ENCODE measurements around the gene PPCDC.

Gene PPCDC

GRCh38 chr15:75045332-75046015 lies 22.1 kb downstream of the PPCDC start:
- no peak for DNase-seq (ENCODE audit: low read depth)

GRCh38 chr15:75048394-75048793 lies 25.0 kb downstream of the PPCDC start:
- no peak for DNase-seq (ENCODE audit: low read depth)

GRCh38 chr15:75049392-75049791 lies 26.0 kb downstream of the PPCDC start:
- DNase-seq (ENCODE audit: low read depth): no peak

GRCh38 chr15:75050283-75050682 lies 26.9 kb downstream of the PPCDC start:
- DNase-seq (ENCODE audit: low read depth): no peak

GRCh38 chr15:75051191-75051608 lies 27.8 kb downstream of the PPCDC start:
- no peak for DNase-seq (ENCODE audit: low read depth)

GRCh38 chr15:75051711-75052110 lies 28.3 kb downstream of the PPCDC start:
- no peak for DNase-seq (ENCODE audit: low read depth)

- no peak for DNase-seq (ENCODE audit: low read depth)
Measured at GRCh38 chr15:75052972-75053747, 29.8 kb downstream of the PPCDC start.

GRCh38 chr15:75053748-75054125 lies 30.3 kb downstream of the PPCDC start:
- no peak for DNase-seq (ENCODE audit: low read depth)

GRCh38 chr15:75054172-75054897 lies 30.9 kb downstream of the PPCDC start:
- no peak for DNase-seq (ENCODE audit: low read depth)

GRCh38 chr15:75056036-75056435 lies 32.6 kb downstream of the PPCDC start:
- no peak for DNase-seq (ENCODE audit: low read depth)

- DNase-seq (ENCODE audit: low read depth): no peak
Measured at GRCh38 chr15:75058127-75058905, 34.9 kb downstream of the PPCDC start.

- DNase-seq (ENCODE audit: low read depth): no peak
Measured at GRCh38 chr15:75059607-75060006, 36.2 kb downstream of the PPCDC start.

GRCh38 chr15:75061272-75061671 lies 37.9 kb downstream of the PPCDC start:
- DNase-seq (ENCODE audit: low read depth): no peak

GRCh38 chr15:75062706-75063105 lies 39.3 kb downstream of the PPCDC start:
- no peak for DNase-seq (ENCODE audit: low read depth)

- no peak for DNase-seq (ENCODE audit: low read depth)
Measured at GRCh38 chr15:75063338-75063737, 39.9 kb downstream of the PPCDC start.

- no peak for DNase-seq (ENCODE audit: low read depth)
Measured at GRCh38 chr15:75063889-75064288, 40.5 kb downstream of the PPCDC start.

GRCh38 chr15:75064846-75065245 lies 41.5 kb downstream of the PPCDC start:
- no peak for DNase-seq (ENCODE audit: low read depth)

- no peak for DNase-seq (ENCODE audit: low read depth)
Measured at GRCh38 chr15:75065467-75065850, 42.1 kb downstream of the PPCDC start.

- DNase-seq (ENCODE audit: low read depth): no peak
Measured at GRCh38 chr15:75065851-75066509, 42.6 kb downstream of the PPCDC start.

GRCh38 chr15:75067123-75067830 lies 43.9 kb downstream of the PPCDC start:
- DNase-seq (ENCODE audit: low read depth): no peak

- no peak for DNase-seq (ENCODE audit: low read depth)
Measured at GRCh38 chr15:75068748-75069147, 45.4 kb downstream of the PPCDC start.
